Peyer's patch (tissue), 4 donors: ENCODE results near the gene TOM1L1. TPM values are rescaled to one million over a fixed set of nuclear protein-coding genes. Genes with fewer than 3 reads are reported as not detected.
A peak's percentile ranks its signal among the peaks of the same experiment; 100 is the strongest.

Experiments used
- DNase-seq, 3 donors: peaks; one replicate each; pipeline ENCODE4 v3.0.0-alpha.2; 2017 to 2019
- H3K27ac ChIP-seq, 4 donors: fragments of 200-600 bp; sonication (generic); one replicate each; pipeline ENCODE4 v1.5.1; 2016 to 2019
- H3K27me3 ChIP-seq, 2 donors: fragments of 200-600 bp; sonication (generic); one replicate each; pipeline ENCODE4 v1.5.1; 2019
- H3K36me3 ChIP-seq, 3 donors: fragments of 200-600 bp; sonication (generic); one replicate each; pipeline ENCODE4 v1.5.1; 2016 to 2019
- H3K4me1 ChIP-seq, 4 donors: fragments of 200-600 bp; sonication (generic); one replicate each; pipeline ENCODE4 v1.5.1; 2016 to 2019
- H3K4me3 ChIP-seq, 4 donors: fragments of 200-600 bp; sonication (generic); 1 replicate in 3 of 4; 2 replicates in 1 of 4; pipeline ENCODE4 v1.5.1; 2016 to 2019; ENCODE audit warnings: mild to moderate bottlenecking in 1 of 4
- H3K9me3 ChIP-seq, 4 donors: fragments of 200-600 bp; sonication (generic); one replicate each; pipeline ENCODE4 v1.5.1; 2016 to 2019; ENCODE audit warnings: mild to moderate bottlenecking in 1 of 4
- CTCF ChIP-seq, 6 experiments: fragments of 450-650 bp in 4 of 6; fragments of 200-600 bp in 2 of 6; sonication (generic) in 1 of 6; IDR thresholded peaks; one replicate each; pipeline ENCODE4 v1.5.1; 2017 to 2019; ENCODE audit warnings: antibody characterized with exemption in 6 of 6, mild to moderate bottlenecking in 3 of 6, moderate library complexity in 1 of 6
- POLR2A ChIP-seq, 2 donors: fragments of 450-650 bp; IDR thresholded peaks; one replicate each; pipeline ENCODE4 v1.5.1; 2017; ENCODE audit warnings: antibody characterized with exemption in 2 of 2, mild to moderate bottlenecking in 2 of 2, moderate library complexity in 2 of 2
- total RNA-seq, 4 donors: library from RNA; depleted of rRNA; stranded (reverse); fragments of >200 nt; gene quantifications; one replicate each; pipeline ENCODE4 v1.1.0, GENCODE V29; 2016

TOM1L1 gene
- total RNA-seq, 4 donors from 2014 or later, result 35.5 to 108 (median 87.8) TPM

GRCh38 chr17:54899201-54899600 lies 1.5 kb upstream of the TOM1L1 start:
- DNase-seq, result no peak
- TF ChIP-seq POLR2A (IDR thresholded peaks at IDR 0.05), result no peak
- no peak for TF ChIP-seq CTCF (IDR thresholded peaks at IDR 0.05)
- Histone ChIP-seq H3K27me3 (no peaks in the 10 kb centered on the region), H3K4me1 (peaks cover 0 to 7% (median 0%) of the 10 kb centered on the region in 4 donors), H3K9me3 (no peaks in the 10 kb centered on the region), H3K27ac (no peak overlapping the region), H3K4me3 (no peak overlapping the region), H3K36me3 (no peaks in the 10 kb centered on the region)

GRCh38 chr17:54899721-54900456 lies 763 bp upstream of the TOM1L1 start:
- H3K36me3 ChIP-seq, result no peaks in the 10 kb centered on the region
- TF ChIP-seq POLR2A (IDR thresholded peaks at IDR 0.05), result no peak
- H3K27ac ChIP-seq, result peak overlapping the region in 1 of 4 donors; percentile 78
- H3K4me1 ChIP-seq, result peaks cover 0 to 7% (median 0%) of the 10 kb centered on the region in 4 donors
- no peaks in the 10 kb centered on the region for H3K27me3 ChIP-seq
- H3K4me3 ChIP-seq, result peak overlapping the region; percentile 32 to 60 (median 45)
- H3K9me3 ChIP-seq, result no peaks in the 10 kb centered on the region
- DNase-seq, result no peak

GRCh38 chr17:54901230-54901822 lies 674 bp downstream of the TOM1L1 start:
- TF ChIP-seq POLR2A (IDR thresholded peaks at IDR 0.05) (peak in 1 of 2 donors; percentile 68), CTCF (IDR thresholded peaks at IDR 0.05) (no peak)
- H3K4me1 ChIP-seq, result peaks cover 0 to 15% (median 0%) of the 10 kb centered on the region in 4 donors
- no peaks in the 10 kb centered on the region for H3K27me3 ChIP-seq
- no peaks in the 10 kb centered on the region for H3K36me3 ChIP-seq
- H3K9me3 ChIP-seq, result no peaks in the 10 kb centered on the region
- peak in 1 of 3 donors; percentile 61 for DNase-seq
- peak overlapping the region in 3 of 4 donors; percentile 52 to 78 (median 75) for H3K27ac ChIP-seq
- H3K4me3 ChIP-seq, result peak overlapping the region; percentile 32 to 60 (median 45)

GRCh38 chr17:54902017-54902416 lies 1.4 kb downstream of the TOM1L1 start:
- peak overlapping the region in 1 of 4 donors; percentile 78 for H3K27ac ChIP-seq
- H3K4me3 ChIP-seq, result peak overlapping the region in 2 of 4 donors; percentile 51 to 60

GRCh38 chr17:54902611-54903010 lies 2.0 kb downstream of the TOM1L1 start:
- no peak for DNase-seq
- Histone ChIP-seq H3K4me1 (peaks cover 0 to 19% (median 0%) of the 10 kb centered on the region in 4 donors), H3K27ac (no peak overlapping the region), H3K4me3 (peak overlapping the region in 1 of 4 donors; percentile 3), H3K9me3 (no peaks in the 10 kb centered on the region), H3K36me3 (no peaks in the 10 kb centered on the region), H3K27me3 (no peaks in the 10 kb centered on the region)
- TF ChIP-seq CTCF (IDR thresholded peaks at IDR 0.05) (no peak), POLR2A (IDR thresholded peaks at IDR 0.05) (no peak)

More at GRCh38 chr17:54902017-54902416, 1.4 kb downstream of the TOM1L1 start:
- no peaks in the 10 kb centered on the region for H3K9me3 ChIP-seq
- TF ChIP-seq CTCF (IDR thresholded peaks at IDR 0.05), result no peak
- no peak for TF ChIP-seq POLR2A (IDR thresholded peaks at IDR 0.05)
- peaks cover 0 to 19% (median 0%) of the 10 kb centered on the region in 4 donors for H3K4me1 ChIP-seq
- H3K27me3 ChIP-seq, result no peaks in the 10 kb centered on the region
- no peak for DNase-seq
- H3K36me3 ChIP-seq, result no peaks in the 10 kb centered on the region

- H3K27me3 ChIP-seq, result no peaks in the 10 kb centered on the region
- H3K36me3 ChIP-seq, result no peaks in the 10 kb centered on the region
- H3K4me1 ChIP-seq, result peaks cover 0 to 19% (median 0%) of the 10 kb centered on the region in 4 donors
- H3K4me3 ChIP-seq, result no peak overlapping the region
- H3K9me3 ChIP-seq, result no peaks in the 10 kb centered on the region
- TF ChIP-seq POLR2A (IDR thresholded peaks at IDR 0.05) (no peak), CTCF (IDR thresholded peaks at IDR 0.05) (no peak)
- H3K27ac ChIP-seq, result no peak overlapping the region
- peak in 2 of 3 donors; percentile 65 for DNase-seq
Observed at GRCh38 chr17:54903375-54903774, 2.7 kb downstream of the TOM1L1 start.
